C4-2B (cell line): ENCODE results near the gene FRMD4A.
A peak's percentile ranks its signal among the peaks of the same experiment; 100 is the strongest.

Experiments used
- H3K27ac ChIP-seq: fragments of 450-650 bp; 2 replicates; pipeline ENCODE4 v1.5.1; 2017
- ZFX ChIP-seq: fragments of 450-650 bp; IDR thresholded peaks from 2 replicates; pipeline ENCODE4 v1.6.1; 2017
- TF ChIP-seq, protein P1 (sequence below): fragments of 450-650 bp; conservative IDR thresholded peaks from 2 replicates; pipeline ENCODE4 v1.5.1; 2017; ENCODE audit warnings: mild to moderate bottlenecking

The FRMD4A gene

DNA sequence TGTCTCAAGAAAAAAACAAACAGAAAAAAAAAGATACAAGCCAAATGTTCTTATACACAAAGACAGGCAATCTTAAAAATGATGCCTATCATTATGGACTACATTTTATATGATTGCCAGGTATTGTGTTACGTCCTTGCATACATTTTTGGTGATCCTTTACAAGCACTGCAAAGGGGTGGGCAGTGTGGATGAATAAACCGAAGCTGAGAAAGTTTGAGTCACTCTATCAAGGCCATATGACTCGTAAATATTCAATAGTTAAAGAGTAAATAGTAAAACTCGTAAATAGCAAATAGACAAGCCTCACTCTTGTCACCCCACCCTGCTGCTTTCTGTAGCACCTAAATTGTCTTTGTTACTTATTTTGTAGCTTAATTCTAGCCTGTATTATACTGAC, 326.2 kb downstream of the FRMD4A start:
- TF ChIP-seq, protein P1, sequence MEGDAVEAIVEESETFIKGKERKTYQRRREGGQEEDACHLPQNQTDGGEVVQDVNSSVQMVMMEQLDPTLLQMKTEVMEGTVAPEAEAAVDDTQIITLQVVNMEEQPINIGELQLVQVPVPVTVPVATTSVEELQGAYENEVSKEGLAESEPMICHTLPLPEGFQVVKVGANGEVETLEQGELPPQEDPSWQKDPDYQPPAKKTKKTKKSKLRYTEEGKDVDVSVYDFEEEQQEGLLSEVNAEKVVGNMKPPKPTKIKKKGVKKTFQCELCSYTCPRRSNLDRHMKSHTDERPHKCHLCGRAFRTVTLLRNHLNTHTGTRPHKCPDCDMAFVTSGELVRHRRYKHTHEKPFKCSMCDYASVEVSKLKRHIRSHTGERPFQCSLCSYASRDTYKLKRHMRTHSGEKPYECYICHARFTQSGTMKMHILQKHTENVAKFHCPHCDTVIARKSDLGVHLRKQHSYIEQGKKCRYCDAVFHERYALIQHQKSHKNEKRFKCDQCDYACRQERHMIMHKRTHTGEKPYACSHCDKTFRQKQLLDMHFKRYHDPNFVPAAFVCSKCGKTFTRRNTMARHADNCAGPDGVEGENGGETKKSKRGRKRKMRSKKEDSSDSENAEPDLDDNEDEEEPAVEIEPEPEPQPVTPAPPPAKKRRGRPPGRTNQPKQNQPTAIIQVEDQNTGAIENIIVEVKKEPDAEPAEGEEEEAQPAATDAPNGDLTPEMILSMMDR: no peak
- TF ChIP-seq ZFX: no peak
- H3K27ac ChIP-seq: peak overlapping the region; percentile 44; the same call in 1 of the 2 replicates

DNA sequence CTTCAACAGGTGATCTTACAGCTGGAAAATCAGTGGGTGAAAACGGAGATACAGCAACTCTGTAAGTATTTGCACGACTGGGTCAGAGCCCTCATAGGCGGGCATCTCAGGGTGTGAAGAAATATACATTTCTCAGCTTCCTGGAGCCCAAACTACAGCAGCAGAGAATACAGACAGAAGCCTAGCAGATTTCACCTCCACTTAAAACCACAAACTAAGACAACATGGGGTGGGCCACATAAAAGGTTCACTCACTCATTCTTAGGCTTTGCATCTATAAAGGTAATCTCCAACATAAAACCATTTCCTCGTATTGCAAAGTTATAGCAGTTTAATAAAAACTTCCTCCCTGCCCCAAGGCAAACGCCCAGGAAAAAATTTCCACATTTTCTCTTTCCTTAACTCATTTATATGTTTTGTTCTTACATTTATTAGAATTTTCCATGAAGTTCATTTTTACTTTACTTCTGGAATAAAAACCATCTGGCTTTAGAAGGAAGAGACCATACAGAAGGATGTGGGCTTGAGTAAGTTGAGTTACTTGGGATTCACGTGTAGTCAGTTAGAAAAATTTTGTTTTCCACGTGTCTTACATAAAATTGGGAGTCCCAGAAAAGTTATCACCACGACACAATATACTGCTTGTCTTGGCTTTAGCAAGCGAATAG, 327.1 kb downstream of the FRMD4A start:
- peak overlapping the region; percentile 24; the same call in 1 of the 2 replicates for H3K27ac ChIP-seq
- TF ChIP-seq, protein P1: no peak
- TF ChIP-seq ZFX: no peak

DNA sequence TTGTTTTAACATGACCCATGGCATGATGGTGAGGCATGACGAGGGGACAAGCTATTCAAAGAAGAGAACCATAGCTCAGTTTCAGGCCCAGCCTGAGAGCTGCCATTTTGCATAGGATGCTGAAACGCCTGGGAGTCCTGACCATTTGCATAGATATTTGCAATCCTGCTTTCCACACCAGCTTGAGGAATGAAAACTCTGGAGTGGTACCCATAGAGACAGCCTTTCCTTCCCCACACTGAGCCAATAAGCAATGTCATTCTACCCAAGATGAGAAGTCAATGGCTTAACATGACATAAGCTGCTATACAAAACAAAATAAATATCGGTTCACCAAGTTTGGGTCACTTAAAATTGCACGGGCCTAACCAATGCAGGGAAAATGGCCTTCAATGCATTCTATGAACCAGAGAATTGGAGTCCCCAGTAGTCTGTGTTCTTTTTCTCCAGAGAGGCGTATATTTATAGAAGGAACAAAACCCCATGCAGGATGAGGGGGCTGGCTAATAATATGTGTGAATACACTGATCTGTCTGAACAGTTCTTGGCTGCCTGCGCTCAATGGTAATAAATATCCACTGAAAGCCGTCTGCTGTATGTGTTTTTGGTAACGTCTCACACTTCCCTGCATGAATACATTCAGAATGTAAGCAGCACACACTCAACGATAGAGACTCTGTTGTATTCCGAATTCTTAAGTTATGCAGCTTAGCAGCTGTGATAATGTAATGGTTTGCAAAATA, 329.3 kb downstream of the FRMD4A start:
- no peak overlapping the region for H3K27ac ChIP-seq
- no peak for TF ChIP-seq ZFX
- TF ChIP-seq, protein P1: no peak

DNA sequence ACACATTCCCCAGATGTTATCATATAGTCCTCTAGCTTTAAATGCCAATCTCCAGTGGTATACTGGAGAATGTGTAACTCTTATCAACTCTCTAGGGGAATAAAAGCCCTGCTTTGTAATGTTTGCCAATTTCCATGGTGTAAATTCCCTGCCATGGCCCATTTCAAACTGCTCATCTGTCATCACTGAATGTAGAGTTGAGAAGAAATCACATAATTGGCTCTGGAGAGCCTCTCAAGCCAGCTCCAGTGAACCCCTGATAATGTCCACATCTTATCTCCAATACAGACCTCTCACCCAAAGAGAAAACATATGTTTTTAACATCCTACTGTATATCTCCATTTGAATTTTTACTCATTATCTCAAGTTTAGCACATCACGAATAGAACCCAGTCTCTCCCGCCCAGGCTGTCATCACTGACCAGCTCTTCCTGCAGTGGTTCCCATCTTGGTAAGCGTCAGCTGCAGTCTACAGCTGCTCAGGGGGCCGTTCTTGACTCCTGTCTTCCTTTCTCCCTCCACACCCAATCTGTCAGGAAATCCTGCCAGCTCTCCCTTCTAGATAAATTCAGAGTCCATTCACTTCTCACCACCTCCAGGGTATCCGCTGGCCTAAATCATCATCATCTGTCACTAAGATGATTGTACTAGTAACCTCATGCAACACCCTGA, 332.4 kb downstream of the FRMD4A start:
- H3K27ac ChIP-seq: no peak overlapping the region
- TF ChIP-seq ZFX: no peak
- TF ChIP-seq, protein P1: no peak

DNA sequence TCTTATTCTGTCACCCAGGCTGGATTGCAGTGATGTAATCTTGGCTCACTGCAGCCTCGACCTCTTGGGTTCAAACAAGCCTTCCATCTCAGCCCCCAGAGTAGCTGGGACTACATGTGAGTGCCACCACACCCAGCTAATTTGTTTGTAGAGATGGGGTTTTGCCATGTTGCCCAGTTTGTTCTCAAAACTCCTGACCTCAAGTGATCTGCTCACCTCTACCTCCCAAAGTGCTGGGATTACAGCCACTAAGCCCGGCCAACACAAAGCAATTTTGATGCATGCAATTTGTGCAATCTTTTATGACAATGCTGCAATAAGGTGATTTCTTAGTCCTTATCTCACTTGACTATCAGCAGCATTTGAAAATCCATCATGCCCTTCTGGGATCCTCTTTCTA, 333.1 kb downstream of the FRMD4A start:
- no peak for TF ChIP-seq ZFX

DNA sequence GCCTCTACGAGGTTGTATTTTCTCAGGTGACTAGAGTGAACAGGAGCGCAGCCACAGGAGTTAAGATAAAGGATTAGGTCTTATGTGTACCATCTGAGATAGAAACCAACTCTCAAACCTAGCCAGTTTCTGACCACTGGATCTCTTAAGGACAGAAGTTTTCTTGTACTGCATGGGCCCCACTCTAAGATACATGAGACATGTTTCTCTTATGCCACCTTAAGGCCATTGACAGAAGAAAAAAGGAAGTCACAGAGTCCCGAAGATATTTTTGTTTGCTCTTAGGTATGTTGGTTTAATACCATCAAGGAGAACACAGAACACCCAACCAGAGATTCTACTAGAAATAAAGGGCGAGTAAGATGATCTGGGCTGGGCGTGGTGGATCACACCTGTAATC, 335.8 kb downstream of the FRMD4A start:
- TF ChIP-seq, protein P1: no peak
- no peak for TF ChIP-seq ZFX
- no peak overlapping the region for H3K27ac ChIP-seq

More for the DNA sequence above, 333.1 kb downstream of the FRMD4A start:
- H3K27ac ChIP-seq: no peak overlapping the region

DNA sequence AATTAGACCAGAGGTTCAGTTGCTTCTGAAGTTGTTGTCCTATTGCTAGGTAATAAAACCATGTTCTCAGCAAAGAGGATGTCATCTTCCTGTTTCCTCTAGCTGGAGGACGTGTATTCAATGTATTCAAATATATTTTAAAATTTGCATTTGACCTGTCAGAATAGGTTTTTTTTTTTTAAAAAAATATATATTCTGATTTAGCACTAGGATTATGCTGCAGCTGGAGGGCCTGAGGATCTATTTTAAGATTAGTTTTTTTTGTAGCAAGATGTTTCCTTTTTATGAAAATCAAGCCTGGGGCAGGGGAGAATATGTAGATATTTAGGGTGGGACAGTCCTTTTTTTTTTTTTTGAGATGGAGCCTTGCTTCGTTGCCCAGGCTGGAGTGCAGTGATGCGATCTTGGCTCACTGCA, 337.0 kb downstream of the FRMD4A start:
- TF ChIP-seq ZFX: no peak
- TF ChIP-seq, protein P1: no peak
- H3K27ac ChIP-seq: no peak overlapping the region
